IMR-90 (cell line): ENCODE results near the gene AMZ1. TPM values are rescaled to one million over a fixed set of nuclear protein-coding genes. Genes with fewer than 3 reads are reported as not detected.

Experiments
- ATAC-seq: fragments of 200-7000 bp; cut with Tn5 transposase; 2 replicates; pipeline ENCODE4 v1.9.1; 2020; ENCODE audit warnings: low read depth, mild to moderate bottlenecking, moderate library complexity
- BruUV-seq: library from RNA; stranded (reverse); fragments of 400-500 nt; replicated peaks from 2 replicates; lab custom pipeline; 2021; lab: Mats Ljungman, UMichigan
- CTCF ChIA-PET: fragments of 300-600 bp; formaldehyde crosslinking; extraction: SDS; loops from one replicate; lab custom pipeline; 2021; ENCODE audit warnings: antibody characterized with exemption; lab: Yijun Ruan, JAX
- POLR2A ChIA-PET: fragments of 300-600 bp; sonication (Branson Sonifier 250); formaldehyde crosslinking; loops from one replicate; lab custom pipeline; 2022; ENCODE audit warnings: antibody characterized with exemption; ENCODE audit not compliant: unreplicated experiment; lab: Charles Lee
- DNase-seq: peaks from one replicate; pipeline ENCODE4 v3.0.0; 2013
- H2AFZ ChIP-seq: replicated peaks from 2 replicates; pipeline ENCODE3; 2013; ENCODE audit warnings: low read length, mild to moderate bottlenecking; ENCODE audit not compliant: poor library complexity
- H2AK5ac ChIP-seq: 2 replicates; pipeline ENCODE4 v1.6.1; 2013; ENCODE audit warnings: low read depth, low read length, inconsistent platforms
- H2AK9ac ChIP-seq: replicated peaks from 2 replicates; pipeline ENCODE3; 2013; ENCODE audit warnings: mild to moderate bottlenecking, low read depth, low read length, moderate library complexity; ENCODE audit not compliant: poor library complexity
- H2BK120ac ChIP-seq: 2 replicates; pipeline ENCODE4 v1.6.1; 2013; ENCODE audit warnings: low read depth, low read length, inconsistent platforms
- H2BK15ac ChIP-seq: 3 replicates; pipeline ENCODE4 v1.6.1; 2013; ENCODE audit warnings: low read depth, low read length, inconsistent platforms
- H2BK20ac ChIP-seq: 2 replicates; pipeline ENCODE4 v1.6.1; 2013; ENCODE audit warnings: low read depth, mild to moderate bottlenecking, inconsistent platforms, low read length, moderate library complexity
- H2BK5ac ChIP-seq: 2 replicates; pipeline ENCODE4 v1.6.1; 2013; ENCODE audit warnings: mild to moderate bottlenecking, low read depth, low read length, inconsistent platforms; ENCODE audit not compliant: poor library complexity, severe bottlenecking
- H3K14ac ChIP-seq: replicated peaks from 2 replicates; pipeline ENCODE4 v1.6.1; 2013; ENCODE audit warnings: low read depth, low read length, inconsistent platforms
- H3K18ac ChIP-seq: 2 replicates; pipeline ENCODE4 v1.6.1; 2013; ENCODE audit warnings: low read depth, low read length, control low read depth
- H3K23ac ChIP-seq: 2 replicates; pipeline ENCODE4 v1.6.1; 2013; ENCODE audit warnings: low read depth, low read length, inconsistent platforms
- H3K27ac ChIP-seq: 2 replicates; pipeline ENCODE4 v1.5.1; 2013; ENCODE audit warnings: mild to moderate bottlenecking, control low read depth, low read length; ENCODE audit not compliant: insufficient read depth
- H3K27me3 ChIP-seq: 2 replicates; pipeline ENCODE4 v1.6.1; 2013; ENCODE audit warnings: low read length; ENCODE audit not compliant: control insufficient read depth, insufficient read depth
- H3K36me3 ChIP-seq: 2 replicates; pipeline ENCODE4 v1.6.1; 2013; ENCODE audit warnings: low read length, mixed read lengths; ENCODE audit not compliant: control insufficient read depth, insufficient read depth
- H3K4ac ChIP-seq: 2 replicates; pipeline ENCODE4 v1.6.1; 2013; ENCODE audit warnings: low read depth, low read length, inconsistent platforms
- H3K4me1 ChIP-seq: 2 replicates; pipeline ENCODE4 v1.6.1; 2013; ENCODE audit warnings: low read length, mixed read lengths; ENCODE audit not compliant: control insufficient read depth, insufficient read depth
- H3K4me2 ChIP-seq: 2 replicates; pipeline ENCODE4 v1.6.1; 2013; ENCODE audit warnings: low read depth, mild to moderate bottlenecking, control low read depth, low read length, moderate library complexity
- H3K4me3 ChIP-seq: 2 replicates; pipeline ENCODE4 v1.5.1; 2013; ENCODE audit warnings: low read depth, mild to moderate bottlenecking, control low read depth, low read length, moderate library complexity; ENCODE audit not compliant: insufficient read depth
- H3K56ac ChIP-seq: 2 replicates; pipeline ENCODE4 v1.6.1; 2013; ENCODE audit warnings: low read length, inconsistent platforms; ENCODE audit not compliant: insufficient read depth; ENCODE audit errors: extremely low read depth
- H3K79me1 ChIP-seq, 2 experiments: 2 replicates each; pipeline ENCODE4 v1.6.1; 2013; ENCODE audit warnings: low read length in 2 of 2, inconsistent platforms in 1 of 2, low read depth in 1 of 2
- H3K9ac ChIP-seq: 2 replicates; pipeline ENCODE4 v1.6.1; 2013; ENCODE audit warnings: low read depth, low read length, control low read depth
- H3K9me1 ChIP-seq: 2 replicates; pipeline ENCODE4 v1.6.1; 2013; ENCODE audit warnings: low read length, inconsistent platforms; ENCODE audit not compliant: insufficient read depth
- H3K9me3 ChIP-seq: 2 replicates; pipeline ENCODE4 v1.6.1; 2013; ENCODE audit warnings: low read length; ENCODE audit not compliant: control insufficient read depth, insufficient read depth
- H4K20me1 ChIP-seq: 2 replicates; pipeline ENCODE4 v1.6.1; 2013; ENCODE audit warnings: low read length, inconsistent platforms; ENCODE audit not compliant: insufficient read depth
- H4K5ac ChIP-seq: 2 replicates; pipeline ENCODE4 v1.6.1; 2013; ENCODE audit warnings: mild to moderate bottlenecking, low read depth, low read length, control low read depth
- H4K8ac ChIP-seq, 2 experiments: 2 replicates each; pipeline ENCODE4 v1.6.1; 2013; ENCODE audit warnings: low read depth in 2 of 2, low read length in 2 of 2, control low read depth in 1 of 2, inconsistent platforms in 1 of 2
- H4K91ac ChIP-seq: 2 replicates; pipeline ENCODE4 v1.6.1; 2013; ENCODE audit warnings: low read depth, low read length, inconsistent platforms; ENCODE audit not compliant: insufficient read depth
- CTCF ChIP-seq: conservative IDR thresholded peaks from 2 replicates; pipeline ENCODE4 v1.5.1; 2012; ENCODE audit warnings: mild to moderate bottlenecking, low read depth, low read length, improper control_type of control experiment
- NFE2L2 ChIP-seq: fragments of 150-350 bp; IDR thresholded peaks from 2 replicates; pipeline ENCODE4 v1.6.1; 2016; ENCODE audit warnings: low read depth, mild to moderate bottlenecking, low read length
- RAD21 ChIP-seq: IDR thresholded peaks from 2 replicates; pipeline ENCODE4 v1.6.1; 2012; ENCODE audit warnings: low read length, improper control_type of control experiment
- SMC3 ChIP-seq: fragments of 150-350 bp; IDR thresholded peaks from 2 replicates; pipeline ENCODE4 v1.6.1; 2016; ENCODE audit warnings: low read depth, mild to moderate bottlenecking, antibody characterized with exemption, low read length, moderate library complexity
- WGBS, 2 experiments: methylation state at CpG; one replicate each; pipeline versions ENCODE4 v1.1.5 to v1.1.7; 2013; ENCODE audit warnings: missing lambda C conversion rate in 2 of 2; ENCODE audit not compliant: insufficient read length in 1 of 2; ENCODE audit errors: extremely low coverage in 2 of 2; 5-methylcytosine and 5-hydroxymethylcytosine counted together
- dilution Hi-C: fragments of 300-500 bp; cut with HindIII; formaldehyde crosslinking; loops from one replicate; pipeline ENCODE4 v1.14.3; 2018; ENCODE audit warnings: low sequenced_read_pairs; ENCODE audit not compliant: unreplicated experiment
- in situ Hi-C: fragments of 300-500 bp; cut with MboI; formaldehyde crosslinking; loops from 3 replicates; pipeline ENCODE4 v1.14.3; 2019; ENCODE audit warnings: low sequenced_read_pairs, inconsistent platforms, mixed read lengths
- intact Hi-C: fragments of 100-400 bp; cut with micrococcal nuclease; formaldehyde crosslinking; loops from 2 replicates; pipeline ENCODE4 v1.10.0; 2022
- polyA plus RNA-seq, 3 experiments: library from polyadenylated mRNA; depleted of rRNA; stranded (reverse); fragments of >200 nt; gene quantifications; 2 replicates each; pipeline ENCODE4 v1.2.3, GENCODE V29; 2012; ENCODE audit warnings: low replicate concordance in 1 of 3
- total RNA-seq: library from RNA; depleted of rRNA; stranded (reverse); fragments of >200 nt; gene quantifications from 2 replicates; pipeline ENCODE4 v1.2.3, GENCODE V29; 2012
- TF ChIP-seq, protein P1 (sequence below): fragments of 150-350 bp; IDR thresholded peaks from 2 replicates; pipeline ENCODE4 v1.6.1; 2017; ENCODE audit warnings: mild to moderate bottlenecking, antibody characterized with exemption, low read length, low read depth

The AMZ1 gene
- total and polyA plus RNA-seq, 2 of the 4 experiments (the other 2 are of a cell fraction): 0.54 to 1.6 TPM

- TF ChIP-seq, protein P1, sequence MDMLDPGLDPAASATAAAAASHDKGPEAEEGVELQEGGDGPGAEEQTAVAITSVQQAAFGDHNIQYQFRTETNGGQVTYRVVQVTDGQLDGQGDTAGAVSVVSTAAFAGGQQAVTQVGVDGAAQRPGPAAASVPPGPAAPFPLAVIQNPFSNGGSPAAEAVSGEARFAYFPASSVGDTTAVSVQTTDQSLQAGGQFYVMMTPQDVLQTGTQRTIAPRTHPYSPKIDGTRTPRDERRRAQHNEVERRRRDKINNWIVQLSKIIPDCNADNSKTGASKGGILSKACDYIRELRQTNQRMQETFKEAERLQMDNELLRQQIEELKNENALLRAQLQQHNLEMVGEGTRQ: no peak
- TF ChIP-seq SMC3: peak; percentile 13; the same call in 1 of the 2 replicates
- peak; percentile 11; the same call in 1 of the 2 replicates for TF ChIP-seq RAD21
- peak; percentile 29; the same call in 1 of the 2 replicates for TF ChIP-seq CTCF
- no peak for TF ChIP-seq NFE2L2
- Histone ChIP-seq H3K4me1 (peaks cover 11% of the 10 kb centered on the region; the same call in 1 of the 2 replicates), H3K27ac (no peak overlapping the region), H2AK9ac (no peak overlapping the region), H2AK5ac (no peak overlapping the region), H4K8ac (no peak overlapping the region), H3K9me1 (peaks cover 18% of the 10 kb centered on the region), H4K20me1 (no peaks in the 10 kb centered on the region), H2BK120ac (no peak overlapping the region), H2BK20ac (no peak overlapping the region), H3K79me1 (peaks cover 5 to 34% of the 10 kb centered on the region in 2 experiments), H2BK5ac (no peak overlapping the region), H3K27me3 (no peaks in the 10 kb centered on the region), H3K23ac (no peak overlapping the region), H4K5ac (no peak overlapping the region), H3K9ac (no peak overlapping the region), H3K9me3 (no peaks in the 10 kb centered on the region), H4K91ac (no peak overlapping the region), H3K36me3 (peaks cover 30% of the 10 kb centered on the region), H3K14ac (no peak overlapping the region), H2AFZ (no peak overlapping the region), H3K4me3 (no peak overlapping the region), H2BK15ac (no peak overlapping the region), H3K4me2 (no peak overlapping the region), H3K56ac (no peak overlapping the region), H3K18ac (no peak overlapping the region), H3K4ac (no peak overlapping the region)
- 93% methylated on average over 10 of the region's 16 CpGs; no CpG with 5 or more reads in 1 of the 2 experiments for WGBS, 2 experiments
- no TSS peak for BruUV-seq
- ChIA-PET POLR2A (no interaction called here), CTCF (interaction anchor here (0.6 to 1.1 kb wide), 4 partner anchors 9 to 102 kb away, joined by 3 to 5 read pairs (median 5); no protein-coding TSS in a partner anchor)
- dilution Hi-C loops (no loop called here), intact Hi-C loops (no loop called here), in situ Hi-C loops (no loop called here)
- no peak for ATAC-seq
- DNase-seq: no peak
Observed at GRCh38 chr7:2719007-2719406, 31.0 kb downstream of the AMZ1 start.
